Measurements from ENCODE around the gene CEP192.

The CEP192 gene

GRCh38 chr18:12963069-12963468, 28.1 kb upstream of the CEP192 start:
- Histone ChIP-seq H3K27me3 (ENCODE audit: insufficient read depth, low read length) (no peaks in the 10 kb centered on the region), H2AFZ (ENCODE audit: low read length) (no peak overlapping the region), H3K4me2 (ENCODE audit: low read length) (no peak overlapping the region), H3K9me2 (ENCODE audit: low read depth, low read length) (no peaks in the 10 kb centered on the region), H3K79me2 (ENCODE audit: insufficient read depth, low read length) (peaks cover 25% of the 10 kb centered on the region; the same call in 1 of the 2 replicates), H3F3A (ENCODE audit: insufficient read depth, low read length) (no peaks in the 10 kb centered on the region), H3K9ac (ENCODE audit: low read length) (no peak overlapping the region), H3K4me1 (ENCODE audit: insufficient read depth, low read length, severe bottlenecking) (no peaks in the 10 kb centered on the region), H3K36me3 (ENCODE audit: insufficient read depth, low read length) (peaks cover 91% of the 10 kb centered on the region), H3K9me3 (ENCODE audit: low read length) (no peaks in the 10 kb centered on the region), H4K20me1 (ENCODE audit: insufficient read depth, low read length) (no peaks in the 10 kb centered on the region), H3K4me3 (ENCODE audit: low read depth, low read length, poor library complexity, severe bottlenecking) (no peak overlapping the region), H3K27ac (ENCODE audit: low read depth, low read length, poor library complexity, severe bottlenecking) (no peak overlapping the region)
- TF ChIP-seq, protein P1, sequence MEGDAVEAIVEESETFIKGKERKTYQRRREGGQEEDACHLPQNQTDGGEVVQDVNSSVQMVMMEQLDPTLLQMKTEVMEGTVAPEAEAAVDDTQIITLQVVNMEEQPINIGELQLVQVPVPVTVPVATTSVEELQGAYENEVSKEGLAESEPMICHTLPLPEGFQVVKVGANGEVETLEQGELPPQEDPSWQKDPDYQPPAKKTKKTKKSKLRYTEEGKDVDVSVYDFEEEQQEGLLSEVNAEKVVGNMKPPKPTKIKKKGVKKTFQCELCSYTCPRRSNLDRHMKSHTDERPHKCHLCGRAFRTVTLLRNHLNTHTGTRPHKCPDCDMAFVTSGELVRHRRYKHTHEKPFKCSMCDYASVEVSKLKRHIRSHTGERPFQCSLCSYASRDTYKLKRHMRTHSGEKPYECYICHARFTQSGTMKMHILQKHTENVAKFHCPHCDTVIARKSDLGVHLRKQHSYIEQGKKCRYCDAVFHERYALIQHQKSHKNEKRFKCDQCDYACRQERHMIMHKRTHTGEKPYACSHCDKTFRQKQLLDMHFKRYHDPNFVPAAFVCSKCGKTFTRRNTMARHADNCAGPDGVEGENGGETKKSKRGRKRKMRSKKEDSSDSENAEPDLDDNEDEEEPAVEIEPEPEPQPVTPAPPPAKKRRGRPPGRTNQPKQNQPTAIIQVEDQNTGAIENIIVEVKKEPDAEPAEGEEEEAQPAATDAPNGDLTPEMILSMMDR (IDR thresholded peaks at IDR 0.05; ENCODE audit: low read length): no peak
- TF ChIP-seq EZH2 (IDR thresholded peaks at IDR 0.05; ENCODE audit: borderline replicate concordance, low read length): no peak

DNA sequence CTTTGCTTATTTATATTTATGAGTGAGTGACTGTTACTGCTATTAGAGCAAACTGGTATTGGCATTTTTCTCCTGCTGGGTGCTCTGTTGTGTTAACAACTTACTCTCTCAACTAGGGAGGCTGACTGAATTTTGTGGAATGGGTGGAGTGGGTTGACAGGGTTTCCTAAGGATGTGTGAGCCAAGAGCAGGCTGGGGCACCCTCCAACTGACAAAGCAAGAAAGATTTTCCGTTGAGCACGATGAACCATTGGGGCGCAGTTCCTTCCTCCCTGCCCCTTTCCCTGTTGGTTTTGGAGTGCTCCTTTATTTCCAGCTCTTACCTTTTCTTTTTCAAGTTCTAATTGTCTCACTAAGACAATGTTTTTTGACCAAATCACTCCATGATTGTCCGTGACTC, 23.0 kb upstream of the CEP192 start:
- H3K4me1 ChIP-seq (ENCODE audit: insufficient read depth, low read length, severe bottlenecking): no peaks in the 10 kb centered on the region
- no peaks in the 10 kb centered on the region for H3K9me2 ChIP-seq (ENCODE audit: low read depth, low read length)
- no peaks in the 10 kb centered on the region for H3K9me3 ChIP-seq (ENCODE audit: low read length)
- no peaks in the 10 kb centered on the region for H3K27me3 ChIP-seq (ENCODE audit: insufficient read depth, low read length)
- H3F3A ChIP-seq (ENCODE audit: insufficient read depth, low read length): no peaks in the 10 kb centered on the region
- no peak for TF ChIP-seq EZH2 (IDR thresholded peaks at IDR 0.05; ENCODE audit: borderline replicate concordance, low read length)
- TF ChIP-seq, protein P1 (IDR thresholded peaks at IDR 0.05; ENCODE audit: low read length): no peak
- no peak overlapping the region for H3K4me2 ChIP-seq (ENCODE audit: low read length)
- H2AFZ ChIP-seq (ENCODE audit: low read length): no peak overlapping the region
- H3K27ac ChIP-seq (ENCODE audit: low read depth, low read length, poor library complexity, severe bottlenecking): no peak overlapping the region
- H3K9ac ChIP-seq (ENCODE audit: low read length): no peak overlapping the region
- H3K79me2 ChIP-seq (ENCODE audit: insufficient read depth, low read length): peaks cover 5% of the 10 kb centered on the region; the same call in 1 of the 2 replicates
- no peak overlapping the region for H3K4me3 ChIP-seq (ENCODE audit: low read depth, low read length, poor library complexity, severe bottlenecking)
- peaks cover 85% of the 10 kb centered on the region for H3K36me3 ChIP-seq (ENCODE audit: insufficient read depth, low read length)
- no peaks in the 10 kb centered on the region for H4K20me1 ChIP-seq (ENCODE audit: insufficient read depth, low read length)

DNA sequence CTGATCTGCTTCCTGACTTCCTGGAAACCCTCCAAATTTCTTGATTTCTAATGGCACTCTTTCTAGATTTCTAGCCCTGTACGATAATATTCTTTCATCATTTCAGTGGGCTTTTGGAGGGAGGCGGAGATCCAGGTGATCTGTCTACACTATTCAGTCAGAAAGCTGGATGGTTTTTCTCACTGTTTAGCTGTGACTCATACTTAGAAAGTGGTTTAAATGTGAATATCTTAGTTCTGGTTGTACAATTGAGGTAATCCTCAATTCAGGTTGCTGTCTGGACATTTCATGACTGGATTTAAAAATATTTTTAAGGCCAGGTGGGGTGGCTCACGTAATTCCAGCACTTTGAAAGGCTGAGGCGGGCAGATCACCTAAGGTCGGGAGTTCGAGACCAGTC, 22.5 kb upstream of the CEP192 start:
- H3K27ac ChIP-seq (ENCODE audit: low read depth, low read length, poor library complexity, severe bottlenecking): no peak overlapping the region
- no peak overlapping the region for H2AFZ ChIP-seq (ENCODE audit: low read length)
- no peak overlapping the region for H3K4me3 ChIP-seq (ENCODE audit: low read depth, low read length, poor library complexity, severe bottlenecking)
- H3K9me3 ChIP-seq (ENCODE audit: low read length): no peaks in the 10 kb centered on the region
- H3K79me2 ChIP-seq (ENCODE audit: insufficient read depth, low read length): peaks cover 5% of the 10 kb centered on the region; the same call in 1 of the 2 replicates
- no peak overlapping the region for H3K9ac ChIP-seq (ENCODE audit: low read length)
- no peaks in the 10 kb centered on the region for H3K4me1 ChIP-seq (ENCODE audit: insufficient read depth, low read length, severe bottlenecking)
- H3F3A ChIP-seq (ENCODE audit: insufficient read depth, low read length): no peaks in the 10 kb centered on the region
- peaks cover 85% of the 10 kb centered on the region for H3K36me3 ChIP-seq (ENCODE audit: insufficient read depth, low read length)
- H4K20me1 ChIP-seq (ENCODE audit: insufficient read depth, low read length): no peaks in the 10 kb centered on the region
- H3K4me2 ChIP-seq (ENCODE audit: low read length): no peak overlapping the region
- no peaks in the 10 kb centered on the region for H3K9me2 ChIP-seq (ENCODE audit: low read depth, low read length)
- no peak for TF ChIP-seq EZH2 (IDR thresholded peaks at IDR 0.05; ENCODE audit: borderline replicate concordance, low read length)
- TF ChIP-seq, protein P1 (IDR thresholded peaks at IDR 0.05; ENCODE audit: low read length): no peak
- H3K27me3 ChIP-seq (ENCODE audit: insufficient read depth, low read length): no peaks in the 10 kb centered on the region
